PC-3 (cell line): ENCODE data around the gene POLR2J. TPM values are rescaled to one million over a fixed set of nuclear protein-coding genes. Genes with fewer than 3 reads are reported as not detected.
"Not testable (repeated sequence)": the region's sequence is repeated elsewhere in the genome, so short reads cannot be mapped to it uniquely, and the experiment has no call there.

Experiments
- ATAC-seq: fragments of 200-7000 bp; cut with Tn5 transposase; 2 replicates; pipeline ENCODE4 v1.9.1; 2020; ENCODE audit warnings: mild to moderate bottlenecking, moderate library complexity
- BruUV-seq: library from RNA; stranded (reverse); fragments of 400-500 nt; replicated peaks from 2 replicates; lab custom pipeline; 2021; lab: Mats Ljungman, UMichigan
- CTCF ChIA-PET: fragments of 300-600 bp; sonication (Branson Sonifier 250); formaldehyde crosslinking; loops from one replicate; lab custom pipeline; 2022; ENCODE audit warnings: antibody characterized with exemption; lab: Charles Lee
- POLR2A ChIA-PET: fragments of 300-600 bp; sonication (Branson Sonifier 250); formaldehyde crosslinking; loops from one replicate; lab custom pipeline; 2022; ENCODE audit warnings: antibody characterized with exemption; ENCODE audit not compliant: unreplicated experiment; lab: Charles Lee
- DNase-seq: peaks from one replicate; pipeline ENCODE4 v3.0.0-alpha.2; 2015
- H2AFZ ChIP-seq: fragments of 300-600 bp; sonication (generic); 2 replicates; pipeline ENCODE4 v1.6.0; 2016; ENCODE audit warnings: antibody characterized with exemption, low read length
- H3F3A ChIP-seq: fragments of 300-600 bp; sonication (generic); one replicate; pipeline ENCODE4 v1.6.0; 2017; ENCODE audit warnings: antibody characterized with exemption, low read length, control low read depth, mild to moderate bottlenecking; ENCODE audit not compliant: unreplicated experiment
- H3K27ac ChIP-seq: fragments of 300-600 bp; sonication (generic); 2 replicates; pipeline ENCODE4 v1.5.1; 2016; ENCODE audit warnings: mild to moderate bottlenecking, low read length
- H3K27me3 ChIP-seq: fragments of 300-600 bp; sonication (generic); 2 replicates; pipeline ENCODE4 v1.6.1; 2016; ENCODE audit warnings: low read length, mixed read lengths
- H3K36me3 ChIP-seq: fragments of 300-600 bp; sonication (generic); 2 replicates; pipeline ENCODE4 v1.6.1; 2016; ENCODE audit warnings: low read depth, mixed run types, low read length, mixed read lengths
- H3K4me1 ChIP-seq: fragments of 300-600 bp; sonication (generic); 2 replicates; pipeline ENCODE4 v1.5.1; 2016; ENCODE audit warnings: low read length; ENCODE audit not compliant: insufficient read depth
- H3K4me2 ChIP-seq: fragments of 300-600 bp; sonication (generic); 2 replicates; pipeline ENCODE4 v1.6.0; 2016; ENCODE audit warnings: low read length
- H3K4me3 ChIP-seq: fragments of 300-600 bp; sonication (generic); 2 replicates; pipeline ENCODE4 v1.5.1; 2016; ENCODE audit warnings: mild to moderate bottlenecking, low read length, mixed read lengths
- H3K79me2 ChIP-seq: fragments of 300-600 bp; sonication (generic); 2 replicates; pipeline ENCODE4 v1.6.1; 2017; ENCODE audit warnings: low read length, mixed read lengths
- H3K9ac ChIP-seq: fragments of 300-600 bp; sonication (generic); 2 replicates; pipeline ENCODE4 v1.6.0; 2016; ENCODE audit warnings: mild to moderate bottlenecking, low read length
- H3K9me2 ChIP-seq: fragments of 300-600 bp; sonication (generic); replicated peaks from 2 replicates; pipeline ENCODE4 v1.6.1; 2016; ENCODE audit warnings: mixed run types, low read length, mixed read lengths
- H3K9me3 ChIP-seq: fragments of 300-600 bp; sonication (generic); 2 replicates; pipeline ENCODE4 v1.6.1; 2016; ENCODE audit warnings: low read length, mixed read lengths
- H4K20me1 ChIP-seq: fragments of 300-600 bp; sonication (generic); 2 replicates; pipeline ENCODE4 v1.6.1; 2016; ENCODE audit warnings: low read length, mixed read lengths
- intact Hi-C: fragments of 100-400 bp; cut with micrococcal nuclease; formaldehyde crosslinking; loops from 2 replicates; pipeline ENCODE4 v1.9.0; 2023
- total RNA-seq: library from RNA; depleted of rRNA; stranded (reverse); fragments of >200 nt; gene quantifications from 2 replicates; pipeline ENCODE4 v1.2.3, GENCODE V29; 2014

Gene POLR2J
- total RNA-seq, 1 experiment from 2014 or later = 101 TPM

DNA sequence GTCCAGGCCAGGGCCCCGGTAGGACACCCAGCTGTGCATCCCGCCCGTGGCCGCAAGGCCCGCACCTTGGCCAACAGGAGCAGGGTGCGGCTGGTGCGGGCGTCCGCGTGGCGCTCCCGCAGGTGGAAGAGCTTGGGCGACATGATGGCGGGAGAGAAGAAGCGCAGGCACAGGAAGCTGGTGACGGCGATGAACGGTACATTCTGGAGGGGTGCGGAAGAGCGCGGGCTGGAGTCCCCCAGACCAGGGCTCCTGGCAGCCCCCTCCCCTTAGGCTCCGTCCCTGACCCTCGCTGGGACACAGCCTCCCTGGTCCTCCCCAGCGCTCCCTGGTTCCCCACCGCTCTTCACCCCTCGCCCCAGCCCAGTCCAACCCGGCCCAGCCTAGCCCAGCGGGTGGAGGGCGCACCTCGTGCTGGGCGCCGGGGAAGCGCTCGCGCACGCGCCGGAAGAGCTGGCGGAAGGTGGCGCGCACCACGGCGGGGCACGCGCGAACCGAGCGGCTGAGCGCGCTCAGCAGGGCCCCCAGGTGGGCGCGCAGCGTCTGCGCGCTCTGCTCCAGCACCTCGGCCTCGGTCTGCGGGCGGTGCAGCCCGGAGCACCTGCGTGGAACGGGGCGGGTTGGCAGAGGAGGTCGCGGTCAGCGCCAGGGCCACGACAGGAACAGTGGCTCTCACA, 15.9 kb upstream of the POLR2J start:
- H3K9ac ChIP-seq, H3K9me2 ChIP-seq, H2AFZ ChIP-seq, H3K79me2 ChIP-seq, H3K4me1 ChIP-seq, CTCF ChIA-PET, H3K4me3 ChIP-seq, H3K36me3 ChIP-seq, POLR2A ChIA-PET, intact Hi-C loops, H3K4me2 ChIP-seq, DNase-seq, H4K20me1 ChIP-seq, H3F3A ChIP-seq, H3K9me3 ChIP-seq, H3K27me3 ChIP-seq, H3K27ac ChIP-seq: not testable (repeated sequence)
- BruUV-seq = TSS peak; percentile 74
- peak; percentile 29 for ATAC-seq

DNA sequence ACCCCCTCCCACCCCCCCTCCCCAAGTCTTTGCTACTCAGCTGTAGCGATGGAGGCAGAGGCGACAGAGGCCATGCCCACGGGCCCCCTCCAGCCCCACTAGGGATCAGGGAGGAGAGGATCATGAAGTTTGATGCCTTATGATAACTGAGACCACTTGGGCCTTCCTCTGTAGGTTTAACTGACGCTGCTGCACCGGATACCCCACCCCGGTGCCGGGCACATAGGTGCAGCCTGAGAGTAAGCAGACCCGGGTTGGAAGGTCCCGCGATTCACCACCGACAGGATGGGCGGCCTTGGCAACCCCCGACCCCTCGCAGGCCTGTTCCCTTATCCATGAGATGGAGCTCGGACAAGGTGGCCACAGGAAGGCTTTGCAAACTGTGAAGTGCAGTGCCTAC, 15.3 kb upstream of the POLR2J start:
- POLR2A ChIA-PET, H3K27me3 ChIP-seq, H3F3A ChIP-seq, H3K4me1 ChIP-seq, intact Hi-C loops, CTCF ChIA-PET, H3K9ac ChIP-seq, H3K4me3 ChIP-seq, H2AFZ ChIP-seq, H3K9me3 ChIP-seq, H3K36me3 ChIP-seq, H3K27ac ChIP-seq, DNase-seq, H3K79me2 ChIP-seq, ATAC-seq, H4K20me1 ChIP-seq, H3K9me2 ChIP-seq: not testable (repeated sequence)
- 0 out of 2 replicates have a peak overlapping the region, but pooled peaks have one; percentile 41 for H3K4me2 ChIP-seq
- TSS peak; percentile 73 for BruUV-seq

DNA sequence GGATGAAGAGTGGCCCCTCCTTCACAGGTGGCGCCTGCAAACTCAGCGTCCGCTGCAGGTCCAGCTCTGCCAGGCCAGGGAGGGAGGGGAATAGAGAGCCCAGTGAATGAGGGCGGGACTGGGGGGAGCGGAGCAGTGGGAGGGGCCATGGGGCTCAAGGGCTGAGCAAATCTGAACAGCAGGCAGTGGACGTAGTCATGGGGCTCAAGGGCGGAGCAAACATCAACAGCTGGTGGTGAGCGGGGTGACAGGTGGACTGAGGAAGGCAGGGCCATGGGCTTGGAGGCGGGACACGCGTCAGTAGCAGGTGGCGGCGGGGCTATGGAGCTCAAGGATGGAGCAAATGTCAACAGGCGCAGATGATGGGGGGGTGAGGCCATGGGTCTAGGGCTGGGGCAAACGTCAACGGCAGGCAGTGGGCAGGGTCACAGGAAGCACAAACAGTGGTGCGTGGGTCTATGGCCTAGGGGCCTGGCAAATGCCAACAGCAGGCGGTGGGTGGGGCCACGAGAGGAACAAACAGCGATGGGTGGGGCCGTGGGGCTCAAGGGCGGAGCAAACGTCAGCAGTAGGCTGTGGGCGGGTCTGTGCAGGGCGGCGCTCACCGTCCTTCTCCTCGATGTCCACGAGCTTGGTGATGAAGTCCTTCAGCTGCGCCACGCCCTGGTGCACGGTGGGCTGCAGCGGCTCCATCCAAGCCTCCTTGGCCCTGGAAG, 14.7 kb upstream of the POLR2J start:
- H3K36me3 ChIP-seq, H3F3A ChIP-seq, H3K27me3 ChIP-seq, H3K79me2 ChIP-seq, CTCF ChIA-PET, H3K4me3 ChIP-seq, H2AFZ ChIP-seq, POLR2A ChIA-PET, H3K27ac ChIP-seq, H3K9me2 ChIP-seq, H4K20me1 ChIP-seq, H3K4me1 ChIP-seq, DNase-seq, intact Hi-C loops, H3K9ac ChIP-seq, H3K9me3 ChIP-seq, BruUV-seq, H3K4me2 ChIP-seq: not testable (repeated sequence)
- peak; percentile 67 for ATAC-seq

DNA sequence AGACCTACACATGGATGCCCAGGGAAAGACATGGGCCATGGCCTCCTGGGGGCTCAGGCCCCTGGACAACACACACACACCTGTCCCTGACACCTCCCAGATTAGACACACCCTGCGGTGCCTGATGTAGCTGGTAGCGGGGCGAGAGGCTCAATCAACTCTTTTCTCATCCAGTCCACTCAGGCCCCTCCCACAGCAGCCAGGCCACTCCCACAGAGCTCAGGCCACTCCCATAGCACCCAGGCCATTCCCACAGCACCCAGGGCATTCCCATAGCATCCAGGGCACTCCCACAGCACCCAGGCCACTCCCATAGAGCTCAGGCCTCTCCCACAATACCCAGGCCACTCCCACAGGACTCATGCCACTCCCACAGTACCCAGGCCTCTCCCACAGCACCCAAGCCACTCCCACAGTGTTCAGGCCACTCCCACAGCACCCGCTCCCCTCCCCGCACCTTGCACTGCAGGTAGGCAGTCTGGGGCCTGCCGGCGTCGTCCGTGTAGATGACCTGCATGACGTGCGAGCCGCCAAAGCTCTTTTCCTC, 11.9 kb upstream of the POLR2J start:
- H3K27me3 ChIP-seq, H3F3A ChIP-seq, H3K36me3 ChIP-seq, H3K4me1 ChIP-seq, H3K4me3 ChIP-seq, POLR2A ChIA-PET, H3K4me2 ChIP-seq, DNase-seq, BruUV-seq, H2AFZ ChIP-seq, H3K9me2 ChIP-seq, intact Hi-C loops, H3K79me2 ChIP-seq, CTCF ChIA-PET, H3K27ac ChIP-seq, H3K9me3 ChIP-seq, H4K20me1 ChIP-seq, H3K9ac ChIP-seq: not testable (repeated sequence)
- peak; percentile 84 for ATAC-seq

DNA sequence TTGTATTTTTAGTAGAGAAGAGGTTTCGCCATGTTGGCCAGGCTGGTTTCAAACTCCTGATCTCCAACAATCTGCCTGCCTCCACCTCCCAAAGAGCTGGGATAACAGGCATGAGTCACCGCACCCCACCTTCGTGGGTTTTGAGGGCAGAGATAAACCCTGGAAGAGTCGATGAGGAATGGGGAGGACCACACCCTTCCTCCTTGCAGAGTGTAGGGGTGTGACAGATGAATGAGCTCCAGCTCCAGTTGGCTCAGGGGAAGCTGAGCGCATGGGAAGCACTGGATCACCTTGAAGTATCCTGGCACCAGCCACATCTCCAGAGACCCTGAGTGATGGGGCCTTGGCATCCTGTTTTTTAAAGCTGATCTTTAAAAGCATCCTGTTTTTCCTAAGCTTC, 5.6 kb upstream of the POLR2J start:
- H3K4me1 ChIP-seq, H3K36me3 ChIP-seq, POLR2A ChIA-PET, H3K9ac ChIP-seq, BruUV-seq, H3K9me2 ChIP-seq, CTCF ChIA-PET, H3K9me3 ChIP-seq, intact Hi-C loops, H3K4me2 ChIP-seq, DNase-seq, H3K79me2 ChIP-seq, H3F3A ChIP-seq, H3K27me3 ChIP-seq, H3K4me3 ChIP-seq, H2AFZ ChIP-seq, H4K20me1 ChIP-seq, H3K27ac ChIP-seq: not testable (repeated sequence)
- peak; percentile 60 for ATAC-seq

DNA sequence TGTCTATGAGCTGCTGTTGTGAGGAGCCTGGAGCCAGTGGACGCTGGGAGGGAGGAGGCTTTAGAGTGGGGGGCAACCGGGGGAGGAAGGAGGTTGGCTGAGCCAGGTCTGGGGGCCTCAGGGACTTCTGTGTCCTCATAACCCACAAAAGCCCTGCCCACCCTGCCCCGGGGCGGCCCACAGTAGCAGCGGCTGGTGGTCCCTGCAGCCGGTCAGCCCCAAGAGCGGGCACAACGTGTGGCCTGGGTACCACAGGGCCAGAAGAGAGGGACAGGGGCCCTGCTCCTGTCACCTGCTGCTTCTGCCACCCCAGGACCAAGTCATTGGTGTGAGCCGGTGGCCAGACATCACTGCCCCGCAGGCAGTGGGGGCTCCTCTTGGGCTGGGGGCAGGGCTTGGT, 3.2 kb upstream of the POLR2J start:
- H3K27ac ChIP-seq, ATAC-seq, BruUV-seq, H2AFZ ChIP-seq, H3K36me3 ChIP-seq, H3K9ac ChIP-seq, DNase-seq, H3F3A ChIP-seq, H3K27me3 ChIP-seq, H3K4me2 ChIP-seq, H3K9me2 ChIP-seq, H3K79me2 ChIP-seq, intact Hi-C loops, H4K20me1 ChIP-seq, H3K4me1 ChIP-seq, H3K4me3 ChIP-seq, POLR2A ChIA-PET, H3K9me3 ChIP-seq, CTCF ChIA-PET: not testable (repeated sequence)
